Activated B cell treated with CpG ODN at 0.5 μM for 24 hours (primary cell): ENCODE data around the gene CNDP1. TPM values are rescaled to one million over a fixed set of nuclear protein-coding genes. Genes with fewer than 3 reads are reported as not detected.

Experiments used
- ATAC-seq: fragments of 200-7000 bp; cut with Tn5 transposase; one replicate; pipeline ENCODE4 v1.10.0; 2021; ENCODE audit warnings: low read depth, mild to moderate bottlenecking, moderate library complexity
- CTCF ChIA-PET: fragments of 350-600 bp; sonication (Branson Sonifier 250); formaldehyde crosslinking; loops from one replicate; lab custom pipeline; 2021; ENCODE audit warnings: antibody characterized with exemption; lab: Charles Lee
- POLR2A ChIA-PET: fragments of 350-600 bp; sonication (Branson Sonifier 250); formaldehyde crosslinking; loops from one replicate; lab custom pipeline; 2021; ENCODE audit warnings: antibody characterized with exemption; lab: Charles Lee
- DNase-seq: peaks from one replicate; pipeline ENCODE4 v3.0.0; 2022
- H3K27ac Mint-ChIP-seq: one replicate; pipeline ENCODE4 v1.8.0; 2020; ENCODE audit warnings: mixed read lengths
- H3K27me3 Mint-ChIP-seq: one replicate; pipeline ENCODE4 v1.8.0; 2021; ENCODE audit warnings: mixed read lengths
- H3K36me3 Mint-ChIP-seq: one replicate; pipeline ENCODE4 v1.8.0; 2021; ENCODE audit warnings: low read depth, mixed read lengths
- H3K4me1 Mint-ChIP-seq: one replicate; pipeline ENCODE4 v1.8.0; 2021; ENCODE audit warnings: mixed read lengths
- H3K4me3 Mint-ChIP-seq: one replicate; pipeline ENCODE4 v1.8.0; 2020; ENCODE audit warnings: mild to moderate bottlenecking, mixed read lengths
- H3K9me3 Mint-ChIP-seq: one replicate; pipeline ENCODE4 v1.8.0; 2020; ENCODE audit warnings: mixed read lengths
- CTCF ChIP-seq: fragments of 200-600 bp; IDR thresholded peaks from one replicate; pipeline ENCODE4 v1.8.0; 2022; ENCODE audit warnings: antibody characterized with exemption, mild to moderate bottlenecking
- intact Hi-C: fragments of 100-400 bp; cut with micrococcal nuclease; formaldehyde crosslinking; loops from one replicate; pipeline ENCODE4 v1.15.1; 2024
- total RNA-seq: library from RNA; stranded (reverse); gene quantifications from 2 replicates; pipeline ENCODE4 v1.2.3, GENCODE V29; 2022

Gene CNDP1
- total RNA-seq, 1 donor from 2014 or later: 0.33 TPM

- ChIA-PET POLR2A (no interaction called here), CTCF (no interaction called here)
- Mint-ChIP-seq H3K4me3 (no peak overlapping the region), H3K9me3 (no peaks in the 10 kb centered on the region), H3K27me3 (no peaks in the 10 kb centered on the region), H3K4me1 (peaks cover 4% of the 10 kb centered on the region), H3K27ac (no peak overlapping the region), H3K36me3 (peaks cover 25% of the 10 kb centered on the region)
- DNase-seq (no peak), ATAC-seq (no peak)
- no peak for TF ChIP-seq CTCF
- intact Hi-C loops: no loop called here
These were observed 8.6 kb upstream of the CNDP1 start for GRCh38 chr18:74525741-74526140.

GRCh38 chr18:74526488-74526887 lies 7.8 kb upstream of the CNDP1 start:
- peaks cover 4% of the 10 kb centered on the region for H3K4me1 Mint-ChIP-seq
- no peak overlapping the region for H3K27ac Mint-ChIP-seq
- H3K4me3 Mint-ChIP-seq: no peak overlapping the region
- ChIA-PET CTCF (no interaction called here), POLR2A (no interaction called here)
- no peak for DNase-seq
- no peak for TF ChIP-seq CTCF
- intact Hi-C loops: no loop called here
- ATAC-seq: no peak
- H3K27me3 Mint-ChIP-seq: no peaks in the 10 kb centered on the region
- no peaks in the 10 kb centered on the region for H3K9me3 Mint-ChIP-seq
- H3K36me3 Mint-ChIP-seq: peaks cover 17% of the 10 kb centered on the region

- H3K27ac Mint-ChIP-seq: no peak overlapping the region
- no peak for TF ChIP-seq CTCF
- H3K9me3 Mint-ChIP-seq: no peaks in the 10 kb centered on the region
- ChIA-PET POLR2A (no interaction called here), CTCF (no interaction called here)
- H3K4me3 Mint-ChIP-seq: no peak overlapping the region
- ATAC-seq (no peak), DNase-seq (no peak)
- H3K27me3 Mint-ChIP-seq: no peaks in the 10 kb centered on the region
- peaks cover 4% of the 10 kb centered on the region for H3K4me1 Mint-ChIP-seq
- peaks cover 3% of the 10 kb centered on the region for H3K36me3 Mint-ChIP-seq
- intact Hi-C loops: no loop called here
These were observed 5.8 kb upstream of the CNDP1 start for GRCh38 chr18:74528478-74528877.

- no peaks in the 10 kb centered on the region for H3K36me3 Mint-ChIP-seq
- DNase-seq (no peak), ATAC-seq (no peak)
- CTCF ChIA-PET: no interaction called here
- no peak overlapping the region for H3K4me3 Mint-ChIP-seq
- no peak for TF ChIP-seq CTCF
- POLR2A ChIA-PET: no interaction called here
- H3K27me3 Mint-ChIP-seq: no peaks in the 10 kb centered on the region
- H3K9me3 Mint-ChIP-seq: no peaks in the 10 kb centered on the region
- no peak overlapping the region for H3K27ac Mint-ChIP-seq
- intact Hi-C loops: no loop called here
- H3K4me1 Mint-ChIP-seq: peaks cover 4% of the 10 kb centered on the region
These were observed 5.4 kb upstream of the CNDP1 start for GRCh38 chr18:74528913-74529312.

- H3K4me3 Mint-ChIP-seq: no peak overlapping the region
- no peak overlapping the region for H3K27ac Mint-ChIP-seq
- ATAC-seq (no peak), DNase-seq (no peak)
- no peaks in the 10 kb centered on the region for H3K27me3 Mint-ChIP-seq
- peaks cover under 1% of the 10 kb centered on the region for H3K4me1 Mint-ChIP-seq
- CTCF ChIA-PET: no interaction called here
- H3K36me3 Mint-ChIP-seq: no peaks in the 10 kb centered on the region
- no peaks in the 10 kb centered on the region for H3K9me3 Mint-ChIP-seq
- intact Hi-C loops: no loop called here
- no peak for TF ChIP-seq CTCF
- POLR2A ChIA-PET: no interaction called here
These were observed 4.9 kb upstream of the CNDP1 start for GRCh38 chr18:74529378-74529777.
